ENCODE data around the gene TRIM71.
"Not testable (repeated sequence)": the region's sequence is repeated elsewhere in the genome, so short reads cannot be mapped to it uniquely, and the experiment has no call there.

The TRIM71 gene

GRCh38 chr3:32791833-32792232, 26.0 kb upstream of the TRIM71 start:
- no peak overlapping the region for H3K27ac ChIP-seq (replicated peaks)
- no peaks in the 10 kb centered on the region for H3K27me3 ChIP-seq (ENCODE audit: insufficient read depth, poor library complexity, severe bottlenecking)
- DNase-seq (ENCODE audit: low read depth in 1 of 2, low spot score in 1 of 2) = no peak
- no peak for TF ChIP-seq GABPA (IDR thresholded peaks at IDR 0.05; ENCODE audit: low read depth)
- no peak for TF ChIP-seq CTCF (IDR thresholded peaks at IDR 0.05; ENCODE audit: insufficient read depth, low read length)
- TF ChIP-seq POLR2AphosphoS5 (IDR thresholded peaks at IDR 0.05; ENCODE audit: low read depth) = no peak
- no peak for TF ChIP-seq REST (IDR thresholded peaks at IDR 0.05; ENCODE audit: insufficient replicate concordance, low read depth)
- no peak for TF ChIP-seq SPI1 (IDR thresholded peaks at IDR 0.05; ENCODE audit: borderline replicate concordance, low read depth)
- no peak overlapping the region for H3K4me3 ChIP-seq (replicated peaks; ENCODE audit: insufficient read depth, low read length)

- Histone ChIP-seq H3K27ac (replicated peaks) (no peak overlapping the region), H3K4me3 (replicated peaks; ENCODE audit: insufficient read depth, low read length) (no peak overlapping the region), H3K27me3 (ENCODE audit: insufficient read depth, poor library complexity, severe bottlenecking) (no peaks in the 10 kb centered on the region)
- no peak for TF ChIP-seq SPI1 (IDR thresholded peaks at IDR 0.05; ENCODE audit: borderline replicate concordance, low read depth)
- no peak for TF ChIP-seq POLR2AphosphoS5 (IDR thresholded peaks at IDR 0.05; ENCODE audit: low read depth)
- no peak for TF ChIP-seq REST (IDR thresholded peaks at IDR 0.05; ENCODE audit: insufficient replicate concordance, low read depth)
- no peak for TF ChIP-seq CTCF (IDR thresholded peaks at IDR 0.05; ENCODE audit: insufficient read depth, low read length)
- TF ChIP-seq GABPA (IDR thresholded peaks at IDR 0.05; ENCODE audit: low read depth) = no peak
- no peak for DNase-seq (ENCODE audit: low read depth in 1 of 2, low spot score in 1 of 2)
Measured at GRCh38 chr3:32794487-32795308, 23.1 kb upstream of the TRIM71 start.

- DNase-seq (ENCODE audit: low read depth in 1 of 2, low spot score in 1 of 2); H3K4me3 ChIP-seq (replicated peaks; ENCODE audit: insufficient read depth, low read length); H3K27ac ChIP-seq (replicated peaks); H3K27me3 ChIP-seq (ENCODE audit: insufficient read depth, poor library complexity, severe bottlenecking): not testable (repeated sequence)
Measured at GRCh38 chr3:32796384-32796950, 21.3 kb upstream of the TRIM71 start.

- no peak for DNase-seq (ENCODE audit: low read depth in 1 of 2, low spot score in 1 of 2)
- Histone ChIP-seq H3K27ac (replicated peaks) (no peak overlapping the region), H3K27me3 (ENCODE audit: insufficient read depth, poor library complexity, severe bottlenecking) (no peaks in the 10 kb centered on the region), H3K4me3 (replicated peaks; ENCODE audit: insufficient read depth, low read length) (no peak overlapping the region)
- TF ChIP-seq CTCF (IDR thresholded peaks at IDR 0.05; ENCODE audit: insufficient read depth, low read length) = no peak
- no peak for TF ChIP-seq SPI1 (IDR thresholded peaks at IDR 0.05; ENCODE audit: borderline replicate concordance, low read depth)
- TF ChIP-seq POLR2AphosphoS5 (IDR thresholded peaks at IDR 0.05; ENCODE audit: low read depth) = no peak
- no peak for TF ChIP-seq REST (IDR thresholded peaks at IDR 0.05; ENCODE audit: insufficient replicate concordance, low read depth)
- TF ChIP-seq GABPA (IDR thresholded peaks at IDR 0.05; ENCODE audit: low read depth) = no peak
Measured at GRCh38 chr3:32797776-32798175, 20.0 kb upstream of the TRIM71 start.

GRCh38 chr3:32801440-32801839, 16.4 kb upstream of the TRIM71 start:
- not testable (repeated sequence) for H3K27ac ChIP-seq (replicated peaks); H3K27me3 ChIP-seq (ENCODE audit: insufficient read depth, poor library complexity, severe bottlenecking); DNase-seq (ENCODE audit: low read depth in 1 of 2, low spot score in 1 of 2); H3K4me3 ChIP-seq (replicated peaks; ENCODE audit: insufficient read depth, low read length)

All from HL-60 (cell line).